ENCODE results near the gene MPHOSPH6.

DNA sequence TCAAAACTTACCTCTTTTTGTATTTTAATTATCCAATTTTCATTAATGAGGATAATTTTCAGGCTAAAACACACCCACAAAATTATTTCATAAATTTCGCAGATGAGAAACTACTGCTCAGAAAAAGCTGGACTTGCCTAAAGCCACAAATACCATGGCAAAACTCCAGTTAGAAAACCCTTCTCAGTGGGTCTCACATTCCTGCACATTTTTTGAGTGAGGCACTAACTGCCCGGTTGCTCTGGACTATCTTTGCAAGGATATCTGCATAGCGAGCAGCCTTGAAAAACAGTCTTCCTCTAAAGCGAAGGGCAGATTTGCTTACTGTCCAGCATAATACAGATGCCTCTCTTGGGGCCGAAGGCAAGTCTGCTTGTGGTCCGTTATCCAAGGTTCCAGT lies 9.8 kb downstream of the MPHOSPH6 start:
- TF ChIP-seq POLR2A (IDR thresholded peaks at IDR 0.05; ENCODE audit: low read length) (no peak), GATA1 (IDR thresholded peaks at IDR 0.05; ENCODE audit: low read depth, low read length) (no peak)
